H1 (cell line): ENCODE results near the gene COA5. TPM values are rescaled to one million over a fixed set of nuclear protein-coding genes. Genes with fewer than 3 reads are reported as not detected.

ENCODE experiments used
- CTCF ChIA-PET: fragments of 300-600 bp; sonication (Branson Sonifier 250); formaldehyde crosslinking; loops from one replicate; lab custom pipeline; 2021; ENCODE audit not compliant: partially characterized antibody; lab: Charles Lee
- POLR2A ChIA-PET: fragments of 300-600 bp; sonication (Branson Sonifier 250); formaldehyde crosslinking; loops from one replicate; lab custom pipeline; 2021; ENCODE audit warnings: inconsistent platforms; ENCODE audit not compliant: partially characterized antibody; lab: Charles Lee
- DNase-seq, 2 experiments: peaks; one replicate each; pipeline versions ENCODE4 v3.0.0 to v3.0.0-alpha.2; 2010 to 2022; ENCODE audit warnings: low spot score in 2 of 2, low read depth in 1 of 2, mixed read lengths in 1 of 2
- FAIRE-seq: peaks from 2 replicates; lab custom pipeline; 2011; peaks lifted over from hg19 to GRCh38; lab: Jason Lieb, UNC
- H2AFZ ChIP-seq: 2 replicates; pipeline ENCODE4 v1.8.1; 2012; ENCODE audit warnings: low read length, inconsistent platforms
- H2AK5ac ChIP-seq: 2 replicates; pipeline ENCODE4 v1.6.1; 2013; ENCODE audit warnings: low read depth, low read length
- H2BK120ac ChIP-seq: replicated peaks from 2 replicates; pipeline ENCODE3; 2013; ENCODE audit warnings: low read depth, low read length, inconsistent platforms
- H2BK12ac ChIP-seq: 2 replicates; pipeline ENCODE4 v1.6.1; 2013; ENCODE audit warnings: low read depth, low read length
- H2BK15ac ChIP-seq: 2 replicates; pipeline ENCODE4 v1.6.1; 2013; ENCODE audit warnings: low read length
- H2BK20ac ChIP-seq: 2 replicates; pipeline ENCODE4 v1.6.1; 2013; ENCODE audit warnings: low read length
- H2BK5ac ChIP-seq: 2 replicates; pipeline ENCODE4 v1.6.1; 2013; ENCODE audit warnings: low read depth, low read length
- H3K14ac ChIP-seq: 2 replicates; pipeline ENCODE4 v1.6.1; 2013; ENCODE audit warnings: inconsistent platforms; ENCODE audit not compliant: insufficient read length
- H3K18ac ChIP-seq: 2 replicates; pipeline ENCODE4 v1.6.1; 2013; ENCODE audit warnings: low read length; ENCODE audit errors: extremely low read depth
- H3K23ac ChIP-seq: 2 replicates; pipeline ENCODE4 v1.6.1; 2013; ENCODE audit warnings: inconsistent platforms; ENCODE audit not compliant: insufficient read length
- H3K23me2 ChIP-seq: 2 replicates; pipeline ENCODE4 v1.6.1; 2013; ENCODE audit warnings: low read depth, low read length
- H3K27ac ChIP-seq: 2 replicates; pipeline ENCODE4 v1.6.1; 2011; ENCODE audit warnings: low read depth, low read length, inconsistent platforms
- H3K27me3 ChIP-seq, 4 experiments: replicated peaks in 1 of 4; 1 replicate in 1 of 4; 2 replicates in 3 of 4; pipeline versions ENCODE4 v1.6.1 to v1.8.1; 2011 to 2013; ENCODE audit warnings: low read length in 3 of 4, mild to moderate bottlenecking in 3 of 4, inconsistent platforms in 2 of 4, mixed read lengths in 2 of 4, moderate library complexity in 1 of 4; ENCODE audit not compliant: control insufficient read depth in 3 of 4, insufficient read depth in 3 of 4; ENCODE audit errors: extremely low read depth in 1 of 4
- H3K36me3 ChIP-seq, 4 experiments: 2 replicates each; pipeline versions ENCODE4 v1.6.1 to v1.8.1; 2011 to 2013; ENCODE audit warnings: mild to moderate bottlenecking in 4 of 4, low read length in 3 of 4, moderate library complexity in 2 of 4, control low read depth in 1 of 4, inconsistent platforms in 1 of 4; ENCODE audit not compliant: insufficient read depth in 4 of 4, control insufficient read depth in 2 of 4
- H3K4ac ChIP-seq: replicated peaks from 2 replicates; pipeline ENCODE3; 2013; ENCODE audit warnings: low read length, low read depth, mixed read lengths, inconsistent platforms; ENCODE audit not compliant: insufficient read length
- H3K4me1 ChIP-seq, 4 experiments: replicated peaks in 1 of 4; 1 replicate in 1 of 4; 2 replicates in 3 of 4; pipeline versions ENCODE4 v1.6.1 to v1.8.1; 2011 to 2013; ENCODE audit warnings: low read length in 3 of 4, inconsistent platforms in 2 of 4, mixed read lengths in 1 of 4; ENCODE audit not compliant: insufficient read depth in 4 of 4, control insufficient read depth in 3 of 4
- H3K4me2 ChIP-seq, 2 experiments: 2 replicates each; pipeline versions ENCODE4 v1.6.1 to v1.8.1; 2011 to 2013; ENCODE audit warnings: low read depth in 2 of 2, low read length in 2 of 2, control low read depth in 1 of 2, inconsistent platforms in 1 of 2, mild to moderate bottlenecking in 1 of 2; ENCODE audit not compliant: insufficient read depth in 1 of 2
- H3K4me3 ChIP-seq, 4 experiments: fragments of 200-600, 300-600 bp in 1 of 4; sonication (generic), shearing (Covaris generic), sonication (Bioruptor Twin) in 1 of 4; 2 replicates each; pipeline versions ENCODE4 v1.5.1 to v1.8.1; 2011 to 2016; ENCODE audit warnings: low read length in 4 of 4, low read depth in 3 of 4, control low read depth in 2 of 4, inconsistent platforms in 2 of 4, mild to moderate bottlenecking in 2 of 4, mixed read lengths in 1 of 4, moderate library complexity in 1 of 4; ENCODE audit not compliant: insufficient read depth in 2 of 4; ENCODE audit errors: extremely low read depth in 1 of 4
- H3K56ac ChIP-seq: replicated peaks from 2 replicates; pipeline ENCODE3; 2013; ENCODE audit warnings: low read depth, mild to moderate bottlenecking, mixed read lengths, low read length, inconsistent platforms; ENCODE audit not compliant: insufficient read length
- H3K79me1 ChIP-seq: 2 replicates; pipeline ENCODE4 v1.6.1; 2013; ENCODE audit warnings: low read depth, low read length, control low read depth
- H3K79me2 ChIP-seq, 2 experiments: 2 replicates each; pipeline versions ENCODE4 v1.6.1 to v1.8.1; 2012 to 2013; ENCODE audit warnings: low read length in 2 of 2, mild to moderate bottlenecking in 2 of 2, inconsistent platforms in 1 of 2; ENCODE audit not compliant: insufficient read depth in 2 of 2, control insufficient read depth in 1 of 2
- H3K9ac ChIP-seq, 4 experiments: replicated peaks in 1 of 4; 1 replicate in 1 of 4; 2 replicates in 3 of 4; pipeline versions ENCODE4 v1.6.1 to v1.8.1; 2011 to 2013; ENCODE audit warnings: low read depth in 3 of 4, low read length in 3 of 4, control low read depth in 2 of 4, mild to moderate bottlenecking in 2 of 4, moderate library complexity in 2 of 4, inconsistent platforms in 1 of 4; ENCODE audit errors: extremely low read depth in 1 of 4
- H3K9me3 ChIP-seq, 2 experiments: 2 replicates each; pipeline versions ENCODE4 v1.6.1 to v1.8.1; 2012 to 2013; ENCODE audit warnings: mild to moderate bottlenecking in 2 of 2, moderate library complexity in 2 of 2, control low read depth in 1 of 2, inconsistent platforms in 1 of 2, low read depth in 1 of 2, low read length in 1 of 2, mixed read lengths in 1 of 2; ENCODE audit not compliant: insufficient read depth in 2 of 2
- H4K20me1 ChIP-seq, 2 experiments: replicated peaks in 1 of 2; 2 replicates each; pipeline versions ENCODE3 to v1.8.1; 2011 to 2013; ENCODE audit warnings: inconsistent platforms in 2 of 2, low read length in 2 of 2, mild to moderate bottlenecking in 1 of 2; ENCODE audit not compliant: insufficient read depth in 2 of 2, control insufficient read depth in 1 of 2
- H4K5ac ChIP-seq: 2 replicates; pipeline ENCODE4 v1.6.1; 2013; ENCODE audit warnings: low read length, low read depth, mixed read lengths, inconsistent platforms; ENCODE audit not compliant: insufficient read length
- H4K8ac ChIP-seq: 2 replicates; pipeline ENCODE4 v1.8.0; 2013; ENCODE audit warnings: mild to moderate bottlenecking, moderate library complexity, low read length, inconsistent platforms; ENCODE audit not compliant: insufficient read depth; ENCODE audit errors: extremely low read depth
- H4K91ac ChIP-seq: replicated peaks from 2 replicates; pipeline ENCODE3; 2013; ENCODE audit warnings: low read length, mixed read lengths, inconsistent platforms; ENCODE audit not compliant: insufficient read length
- CEBPB ChIP-seq: IDR thresholded peaks from 2 replicates; pipeline ENCODE4 v1.6.1; 2012; ENCODE audit warnings: low read depth, low read length
- CTBP2 ChIP-seq: IDR thresholded peaks from 2 replicates; pipeline ENCODE4 v1.7.0; 2011; ENCODE audit warnings: borderline replicate concordance, mild to moderate bottlenecking, moderate library complexity, mixed read lengths, low read length; ENCODE audit not compliant: insufficient read depth, insufficient read length
- GABPA ChIP-seq: IDR thresholded peaks from 2 replicates; pipeline ENCODE4 v1.6.1; 2011; ENCODE audit warnings: mild to moderate bottlenecking, low read length, moderate library complexity, borderline replicate concordance; ENCODE audit not compliant: insufficient read depth
- KDM1A ChIP-seq: fragments of 200-600, 300-600 bp; sonication (generic); IDR thresholded peaks from 2 replicates; pipeline ENCODE4 v1.7.1; 2016; ENCODE audit warnings: mild to moderate bottlenecking, low read length, borderline replicate concordance
- MAX ChIP-seq: IDR thresholded peaks from 2 replicates; pipeline ENCODE4 v1.6.1; 2012; ENCODE audit warnings: inconsistent platforms
- PHF8 ChIP-seq: fragments of 200-600 bp; sonication (generic); conservative IDR thresholded peaks from 2 replicates; pipeline ENCODE4 v1.7.1; 2012; ENCODE audit warnings: low read depth, mild to moderate bottlenecking, inconsistent platforms, low read length, moderate library complexity
- POU5F1 ChIP-seq: IDR thresholded peaks from 2 replicates; pipeline ENCODE4 v1.6.1; 2011; ENCODE audit warnings: low read depth, mild to moderate bottlenecking, low read length, moderate library complexity
- RXRA ChIP-seq: IDR thresholded peaks from 2 replicates; pipeline ENCODE4 v1.6.1; 2011; ENCODE audit warnings: low read depth, mild to moderate bottlenecking, low read length, moderate library complexity; ENCODE audit not compliant: insufficient read depth
- SP1 ChIP-seq: IDR thresholded peaks from 2 replicates; pipeline ENCODE4 v1.6.1; 2011; ENCODE audit warnings: low read depth, low read length
- TBP ChIP-seq: IDR thresholded peaks from 2 replicates; pipeline ENCODE4 v1.6.1; 2011; ENCODE audit warnings: low read depth, low read length, improper control_type of control experiment
- USF2 ChIP-seq: IDR thresholded peaks from 2 replicates; pipeline ENCODE4 v1.6.1; 2011; ENCODE audit warnings: low read length, improper control_type of control experiment
- YY1 ChIP-seq: IDR thresholded peaks from 2 replicates; pipeline ENCODE4 v1.6.1; 2011; ENCODE audit warnings: low read depth, mild to moderate bottlenecking, low read length
- WGBS, 2 experiments: shearing (Covaris generic) in 1 of 2; methylation state at CpG; one replicate each; pipeline versions ENCODE4 v1.1.6 to v1.1.7; 2013 to 2015; ENCODE audit warnings: low lambda C conversion rate in 2 of 2, mixed read lengths in 2 of 2, inconsistent platforms in 1 of 2, low coverage in 1 of 2, missing lambda C conversion rate in 1 of 2; ENCODE audit not compliant: insufficient replicate concordance in 2 of 2, insufficient coverage in 1 of 2, insufficient read length in 1 of 2; ENCODE audit errors: extremely low coverage in 1 of 2, missing lambda C conversion rate in 1 of 2; 5-methylcytosine and 5-hydroxymethylcytosine counted together
- polyA plus RNA-seq, 7 experiments: library from polyadenylated mRNA; depleted of rRNA in 3 of 7; stranded (reverse) in 5 of 7; unstranded in 2 of 7; fragments of >200 nt in 5 of 7; fragments of 200-250 nt in 2 of 7; gene quantifications; 1 replicate in 5 of 7; 2 replicates in 1 of 7; 4 replicates in 1 of 7; pipeline versions ENCODE4 v1.2.1 to v1.2.3, GENCODE V29; 2011 to 2013; ENCODE audit warnings: missing spikeins in 2 of 7, mixed read lengths in 2 of 7
- total RNA-seq: library from RNA; stranded (reverse); fragmentation: NEBNext Ultra II Directional; extraction: Animal tissue kit (Norgen Biotek cat#: 25700); gene quantifications from 2 replicates; pipeline ENCODE4 v1.2.1, GENCODE V29; 2021

Gene COA5
- total and polyA plus RNA-seq, 2 of the 8 experiments (the other 6 are each of a cell fraction or from before 2014, with no cell fraction given), result 20.3 to 24.7 TPM

GRCh38 chr2:98556344-98557033, 51.8 kb downstream of the COA5 start:
- TF ChIP-seq PHF8 (no peak), TBP (no peak), USF2 (no peak), MAX (no peak), YY1 (no peak), CEBPB (no peak), KDM1A (no peak), RXRA (no peak), SP1 (no peak), POU5F1 (no peak), CTBP2 (no peak), GABPA (no peak)
- H3K9ac ChIP-seq, result no peak overlapping the region
- CTCF ChIA-PET, result interaction anchor here (0.9 to 2.0 kb wide), 3 partner anchors 12 to 68 kb away, joined by 3 to 6 read pairs (median 5); no protein-coding TSS in a partner anchor

More at GRCh38 chr2:98556344-98557033, 51.8 kb downstream of the COA5 start:
- DNase-seq (no peak), FAIRE-seq (no peak)
- WGBS, 2 experiments, result 96% methylated on average over 5 of the region's 5 CpGs; no CpG with 5 or more reads in 1 of the 2 experiments
- Histone ChIP-seq H3K79me2 (no peaks in the 10 kb centered on the region), H3K23ac (no peak overlapping the region), H2AK5ac (no peak overlapping the region), H2BK5ac (no peak overlapping the region), H3K4me1 (no peaks in the 10 kb centered on the region), H3K18ac (no peak overlapping the region), H2BK20ac (no peak overlapping the region), H4K8ac (no peak overlapping the region), H3K27ac (no peak overlapping the region), H2BK15ac (no peak overlapping the region), H2AFZ (no peak overlapping the region), H3K4me3 (no peak overlapping the region), H4K20me1 (peaks cover 0 to 4% of the 10 kb centered on the region in 2 experiments), H4K91ac (no peak overlapping the region), H3K36me3 (peaks cover 6 to 53% (median 38%) of the 10 kb centered on the region in 4 experiments), H3K79me1 (no peaks in the 10 kb centered on the region), H3K23me2 (no peaks in the 10 kb centered on the region), H3K9me3 (no peaks in the 10 kb centered on the region), H3K4ac (no peak overlapping the region), H4K5ac (no peak overlapping the region), H3K56ac (no peak overlapping the region), H2BK12ac (no peak overlapping the region), H3K27me3 (no peaks in the 10 kb centered on the region), H3K14ac (no peak overlapping the region), H3K4me2 (no peak overlapping the region), H2BK120ac (no peak overlapping the region)
- POLR2A ChIA-PET, result no interaction called here
